ENCODE data around the gene THUMPD3. TPM values are rescaled to one million over a fixed set of nuclear protein-coding genes. Genes with fewer than 3 reads are reported as not detected.

The THUMPD3 gene
- total and polyA plus RNA-seq, 2 of the 13 experiments (the other 11 are each of a cell fraction or from before 2014, with no cell fraction given), result 31.2 to 44.1 TPM

- peak; percentile 77; the same call in 1 of the 2 replicates for TF ChIP-seq SKIL (CRISPR knock-in tag; IDR thresholded peaks at IDR 0.05; ENCODE audit: borderline replicate concordance)
- peak; percentile 84 for TF ChIP-seq TEAD3 (CRISPR knock-in tag; optimal IDR thresholded peaks at IDR 0.05; ENCODE audit: borderline replicate concordance)
- no peak for TF ChIP-seq ZMYM2 (CRISPR knock-in tag; IDR thresholded peaks at IDR 0.05)
- peak; percentile 76 for TF ChIP-seq ZMYM4 (CRISPR knock-in tag; IDR thresholded peaks at IDR 0.05)
- TF ChIP-seq ATF4 (CRISPR knock-in tag; IDR thresholded peaks at IDR 0.05), result peak; percentile 94 to 99
- peak; percentile 39; the same call in 1 of the 2 replicates for TF ChIP-seq MIXL1 (CRISPR knock-in tag; IDR thresholded peaks at IDR 0.05)
- peak; percentile 85 for TF ChIP-seq ZNF292 (CRISPR knock-in tag; IDR thresholded peaks at IDR 0.05; ENCODE audit: borderline replicate concordance, low read depth)
- TF ChIP-seq FOSL2 (CRISPR knock-in tag; IDR thresholded peaks at IDR 0.05), result peak; percentile 82
- peak; percentile 56; the same call in 1 of the 2 replicates for TF ChIP-seq ZNF431 (CRISPR knock-in tag; IDR thresholded peaks at IDR 0.05; ENCODE audit: borderline replicate concordance, low read depth)
- TF ChIP-seq CBX2 (IDR thresholded peaks at IDR 0.05; ENCODE audit: low read depth, low read length), result no peak
- no peak for TF ChIP-seq CBX2 (CRISPR knock-in tag; IDR thresholded peaks at IDR 0.05; ENCODE audit: low read depth)
- peak; percentile 82; the same call in 1 of the 2 replicates for TF ChIP-seq ZNF34 (CRISPR knock-in tag; IDR thresholded peaks at IDR 0.05; ENCODE audit: borderline replicate concordance)
- peak; percentile 70; the same call in 1 of the 2 replicates for TF ChIP-seq MYPOP (CRISPR knock-in tag; IDR thresholded peaks at IDR 0.05)
- TF ChIP-seq POLR2G (IDR thresholded peaks at IDR 0.05; ENCODE audit: low read depth, low read length), result peak; percentile 73
- TF ChIP-seq ZNF550 (CRISPR knock-in tag; IDR thresholded peaks at IDR 0.05; ENCODE audit: borderline replicate concordance), result no peak
- peak; percentile 82; the same call in 1 of the 2 replicates for TF ChIP-seq FOXJ3 (CRISPR knock-in tag; IDR thresholded peaks at IDR 0.05; ENCODE audit: borderline replicate concordance)
- TF ChIP-seq ATRX (CRISPR knock-in tag; IDR thresholded peaks at IDR 0.05; ENCODE audit: borderline replicate concordance), result no peak
- peak; percentile 81; the same call in 1 of the 2 replicates for TF ChIP-seq MIER2 (CRISPR knock-in tag; IDR thresholded peaks at IDR 0.05)
- peak; percentile 76 for TF ChIP-seq RARA (CRISPR knock-in tag; IDR thresholded peaks at IDR 0.05)
- TF ChIP-seq FOXA1 (IDR thresholded peaks at IDR 0.05), result no peak
- TF ChIP-seq FOXA1 (CRISPR knock-in tag; IDR thresholded peaks at IDR 0.05), result peak; percentile 74
- peak; percentile 95 for TF ChIP-seq FOXP4 (CRISPR knock-in tag; IDR thresholded peaks at IDR 0.05)
- TF ChIP-seq TRIM22 (IDR thresholded peaks at IDR 0.05), result no peak
Measured at GRCh38 chr3:9422712-9423424, 60.0 kb downstream of the THUMPD3 start (continued).

Data from HepG2 (cell line).